OCI-LY1 (cell line): ENCODE measurements around the gene NECTIN4.

Source experiments
- H2AFZ ChIP-seq: fragments of 200-600 bp; sonication (generic), shearing (Covaris generic); 2 replicates; pipeline ENCODE4 v1.6.0; 2014; ENCODE audit warnings: antibody characterized with exemption, mild to moderate bottlenecking, low read length
- H3F3A ChIP-seq: fragments of 200-600 bp; sonication (generic), shearing (Covaris generic); 2 replicates; pipeline ENCODE4 v1.6.0; 2014; ENCODE audit warnings: mild to moderate bottlenecking, antibody characterized with exemption, low read length, moderate library complexity; ENCODE audit not compliant: insufficient read depth
- H3K27ac ChIP-seq: fragments of 200-600 bp; sonication (generic); 2 replicates; pipeline ENCODE4 v1.5.1; 2014; ENCODE audit warnings: low read length, mixed run types, mild to moderate bottlenecking, low read depth; ENCODE audit not compliant: poor library complexity, severe bottlenecking
- H3K27me3 ChIP-seq: fragments of 200-600 bp; sonication (generic); 2 replicates; pipeline ENCODE4 v1.6.0; 2014; ENCODE audit warnings: antibody characterized with exemption, mild to moderate bottlenecking, low read length, moderate library complexity; ENCODE audit not compliant: insufficient read depth
- H3K36me3 ChIP-seq: fragments of 200-600 bp; sonication (generic); 2 replicates; pipeline ENCODE4 v1.6.1; 2014; ENCODE audit warnings: mild to moderate bottlenecking, antibody characterized with exemption, low read length, moderate library complexity, mixed read lengths; ENCODE audit not compliant: insufficient read depth
- H3K4me1 ChIP-seq: fragments of 200-600 bp; sonication (generic); 2 replicates; pipeline ENCODE4 v1.5.1; 2014; ENCODE audit warnings: mild to moderate bottlenecking, low read length, moderate library complexity; ENCODE audit not compliant: insufficient read depth, severe bottlenecking
- H3K4me2 ChIP-seq: fragments of 200-600 bp; sonication (generic), shearing (Covaris generic); 2 replicates; pipeline ENCODE4 v1.6.1; 2014; ENCODE audit warnings: low read length
- H3K4me3 ChIP-seq: fragments of 200-600 bp; sonication (generic); 2 replicates; pipeline ENCODE4 v1.5.1; 2014; ENCODE audit warnings: low read length, low read depth, mild to moderate bottlenecking, mixed read lengths; ENCODE audit not compliant: poor library complexity, severe bottlenecking
- H3K79me2 ChIP-seq: fragments of 200-600 bp; shearing (Covaris generic); 2 replicates; pipeline ENCODE4 v1.6.1; 2016; ENCODE audit warnings: mixed run types, low read length, mixed read lengths; ENCODE audit not compliant: insufficient read depth
- H3K9ac ChIP-seq: fragments of 200-600 bp; sonication (generic), shearing (Covaris generic); 2 replicates; pipeline ENCODE4 v1.6.1; 2014; ENCODE audit warnings: mild to moderate bottlenecking, low read length, mixed read lengths
- H3K9me2 ChIP-seq: fragments of 200-600 bp; sonication (generic), shearing (Covaris generic); 2 replicates; pipeline ENCODE4 v1.6.1; 2014; ENCODE audit warnings: low read depth, mild to moderate bottlenecking, low read length, mixed read lengths
- H3K9me3 ChIP-seq: fragments of 200-600 bp; shearing (Covaris generic); 2 replicates; pipeline ENCODE4 v1.6.1; 2014; ENCODE audit warnings: low read length, mixed read lengths
- H4K20me1 ChIP-seq: fragments of 200-600 bp; sonication (generic), shearing (Covaris generic); 2 replicates; pipeline ENCODE4 v1.6.0; 2016; ENCODE audit warnings: mild to moderate bottlenecking, low read length; ENCODE audit not compliant: insufficient read depth
- CTCF ChIP-seq: fragments of 200-600 bp; sonication (generic), shearing (Covaris generic); IDR thresholded peaks from 2 replicates; pipeline ENCODE4 v1.5.1; 2017; ENCODE audit warnings: mild to moderate bottlenecking, antibody characterized with exemption, low read length, moderate library complexity, mixed read lengths
- EZH2 ChIP-seq: fragments of 200-600 bp; sonication (generic), shearing (Covaris generic); IDR thresholded peaks from 2 replicates; pipeline ENCODE4 v1.8.0; 2017; ENCODE audit warnings: borderline replicate concordance, mixed run types, mild to moderate bottlenecking, antibody characterized with exemption, low read length, moderate library complexity, mixed read lengths

The NECTIN4 gene

DNA sequence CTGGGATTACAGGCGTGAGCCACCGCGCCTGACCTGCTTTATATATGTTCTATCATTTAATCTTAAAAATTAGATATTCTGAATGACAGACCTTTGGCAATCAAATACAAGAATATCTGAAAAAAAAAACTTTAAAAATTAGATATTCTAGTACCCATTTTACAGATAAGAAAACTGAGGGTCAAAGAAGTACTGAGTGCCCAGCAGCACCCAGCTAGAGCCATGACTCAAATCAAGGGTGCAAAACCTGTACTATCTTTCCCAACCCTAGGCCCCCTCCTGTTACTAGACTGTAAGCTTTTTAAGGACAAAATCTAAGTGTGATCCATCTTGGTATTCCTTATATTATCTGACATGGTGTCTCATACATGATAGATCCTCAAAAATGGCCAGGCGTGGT is 27.9 kb downstream of the NECTIN4 start:
- Histone ChIP-seq H3K4me1 (no peaks in the 10 kb centered on the region), H3K9me3 (no peaks in the 10 kb centered on the region), H3K79me2 (no peaks in the 10 kb centered on the region), H3K4me3 (no peak overlapping the region), H3K9me2 (no peaks in the 10 kb centered on the region), H3K27ac (no peak overlapping the region), H3F3A (no peaks in the 10 kb centered on the region), H4K20me1 (no peaks in the 10 kb centered on the region), H3K9ac (no peak overlapping the region), H3K27me3 (no peaks in the 10 kb centered on the region), H3K36me3 (peaks cover 35% of the 10 kb centered on the region), H2AFZ (no peak overlapping the region), H3K4me2 (no peak overlapping the region)
- TF ChIP-seq CTCF, result no peak
- no peak for TF ChIP-seq EZH2

DNA sequence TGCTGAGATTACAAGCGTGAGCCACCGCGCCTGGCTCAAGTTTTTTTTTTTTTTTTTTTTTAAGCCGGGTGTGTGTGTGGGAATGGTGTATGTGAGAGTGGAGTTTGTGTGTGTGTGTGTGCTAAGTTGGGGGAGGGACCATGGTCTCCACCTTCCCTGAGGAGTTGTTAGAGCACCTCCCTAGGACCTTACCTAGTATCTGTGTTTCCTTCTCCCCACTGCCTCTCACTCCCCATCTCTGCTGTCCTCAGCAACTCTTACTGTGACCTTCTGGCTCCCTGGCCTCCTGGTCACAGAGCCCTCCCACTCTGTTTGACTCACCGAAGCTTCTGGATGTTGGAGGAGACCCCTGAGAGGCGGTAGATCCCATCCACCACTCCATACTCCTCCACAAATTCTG is 30.1 kb downstream of the NECTIN4 start:
- Histone ChIP-seq H3K79me2 (no peaks in the 10 kb centered on the region), H3K27ac (no peak overlapping the region), H2AFZ (no peak overlapping the region), H3K4me3 (no peak overlapping the region), H3K4me1 (no peaks in the 10 kb centered on the region), H3K9me3 (no peaks in the 10 kb centered on the region), H4K20me1 (no peaks in the 10 kb centered on the region), H3K9ac (no peak overlapping the region), H3K36me3 (peaks cover 48% of the 10 kb centered on the region), H3K9me2 (no peaks in the 10 kb centered on the region), H3K4me2 (no peak overlapping the region), H3K27me3 (no peaks in the 10 kb centered on the region), H3F3A (no peaks in the 10 kb centered on the region)
- no peak for TF ChIP-seq CTCF
- TF ChIP-seq EZH2, result no peak

GRCh38 chr1:161054805-161055204 is 34.6 kb downstream of the NECTIN4 start:
- no peak for TF ChIP-seq EZH2
- peak; percentile 30; the same call in 1 of the 2 replicates for TF ChIP-seq CTCF
- Histone ChIP-seq H3K4me1 (no peaks in the 10 kb centered on the region), H3K36me3 (peaks cover 82% of the 10 kb centered on the region), H3K4me3 (no peak overlapping the region), H4K20me1 (no peaks in the 10 kb centered on the region), H3K27me3 (no peaks in the 10 kb centered on the region), H3K9ac (no peak overlapping the region), H3K4me2 (no peak overlapping the region), H3K9me2 (no peaks in the 10 kb centered on the region), H3F3A (no peaks in the 10 kb centered on the region), H2AFZ (no peak overlapping the region), H3K27ac (no peak overlapping the region), H3K79me2 (no peaks in the 10 kb centered on the region), H3K9me3 (no peaks in the 10 kb centered on the region)
